Activated CD8-positive, alpha-beta memory T cell treated with anti-CD3 and anti-CD28 coated beads for 36 hours (primary cell): ENCODE measurements around the gene COX4I1. TPM values are rescaled to one million over a fixed set of nuclear protein-coding genes. Genes with fewer than 3 reads are reported as not detected.

Source experiments
- CTCF ChIA-PET: fragments of 350-600 bp; sonication (Branson Sonifier 250); formaldehyde crosslinking; loops from one replicate; lab custom pipeline; 2021; ENCODE audit warnings: antibody characterized with exemption; lab: Charles Lee
- POLR2A ChIA-PET: fragments of 350-600 bp; sonication (Branson Sonifier 250); formaldehyde crosslinking; loops from one replicate; lab custom pipeline; 2021; ENCODE audit warnings: antibody characterized with exemption; lab: Charles Lee
- total RNA-seq, 2 experiments: library from RNA; stranded (reverse); gene quantifications; one replicate each; pipeline ENCODE4 v1.2.3, GENCODE V29; 2021

COX4I1 gene
- 100 to 1,000 TPM; 451 to 479 TPM for total RNA-seq

DNA sequence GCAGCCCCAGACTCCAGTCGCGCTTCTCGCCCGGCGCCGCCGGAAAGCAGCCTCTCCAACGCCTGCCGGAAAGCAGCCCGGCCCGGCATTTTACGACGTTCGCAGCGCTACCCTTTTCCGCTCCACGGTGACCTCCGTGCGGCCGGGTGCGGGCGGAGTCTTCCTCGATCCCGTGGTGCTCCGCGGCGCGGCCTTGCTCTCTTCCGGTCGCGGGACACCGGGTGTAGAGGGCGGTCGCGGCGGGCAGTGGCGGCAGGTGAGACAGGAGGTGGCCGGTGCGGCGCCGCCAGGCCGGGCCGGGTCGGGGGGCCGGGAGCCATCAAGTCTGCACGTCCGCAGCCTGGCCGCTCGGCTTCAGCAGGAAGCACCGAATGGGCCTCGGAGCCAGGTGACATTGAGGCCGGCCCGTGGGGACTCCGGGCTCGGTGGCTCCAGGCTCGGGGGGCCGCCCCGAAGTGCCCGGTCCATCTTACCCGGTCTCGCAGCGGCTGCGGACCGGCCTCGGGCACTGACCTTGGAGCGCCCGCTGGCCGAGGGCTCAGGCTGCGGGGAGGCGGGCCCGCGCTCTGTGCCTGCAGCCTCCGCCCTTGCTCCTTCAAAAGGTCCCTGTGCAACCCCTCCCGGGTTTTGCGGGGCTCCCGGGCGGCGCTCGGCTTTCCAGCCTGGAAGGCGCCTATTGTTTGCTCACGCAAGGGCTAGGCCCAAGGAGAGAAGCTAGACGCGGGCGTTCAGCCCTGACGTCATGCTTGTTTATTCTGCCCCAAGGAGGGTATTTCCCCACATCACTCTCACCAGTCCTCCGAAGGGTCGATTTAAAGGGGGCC is at the start of gene COX4I1, which contains the start of gene EMC8:
TSS of gene COX4I1 (plus strand) at position 199 of the 824 bp plus-strand sequence. CDS start 1,511 bp downstream, outside the sequence.
TSS of gene EMC8 (minus strand) at position 48 of the 824 bp plus-strand sequence. CDS start 249 bp downstream, outside the sequence.
- CTCF ChIA-PET: interaction anchor here (1.0 kb wide), 1 partner anchor 11 kb away, joined by 3 read pairs; no protein-coding TSS in a partner anchor
- POLR2A ChIA-PET: no interaction called here

DNA sequence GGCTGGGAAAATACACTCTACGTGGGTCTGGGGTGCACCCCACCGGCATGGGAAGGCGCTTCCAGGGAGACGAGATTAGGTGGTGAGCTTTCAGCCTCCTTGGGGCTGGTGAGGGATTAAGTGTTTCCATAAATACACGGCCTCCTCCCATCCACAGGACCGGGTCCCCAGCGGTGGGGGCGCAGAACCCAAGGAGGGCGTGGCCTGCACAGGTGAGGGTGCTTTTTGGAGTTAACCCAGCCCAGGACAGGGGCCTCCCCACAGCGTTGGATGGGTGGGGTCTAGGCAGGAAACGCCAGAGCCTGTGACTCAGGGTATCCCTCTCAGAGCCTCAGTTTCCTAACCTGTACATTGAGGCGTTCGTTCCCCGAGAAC is 49.7 kb upstream of the COX4I1 start:
- ChIA-PET POLR2A (no interaction called here), CTCF (no interaction called here)

DNA sequence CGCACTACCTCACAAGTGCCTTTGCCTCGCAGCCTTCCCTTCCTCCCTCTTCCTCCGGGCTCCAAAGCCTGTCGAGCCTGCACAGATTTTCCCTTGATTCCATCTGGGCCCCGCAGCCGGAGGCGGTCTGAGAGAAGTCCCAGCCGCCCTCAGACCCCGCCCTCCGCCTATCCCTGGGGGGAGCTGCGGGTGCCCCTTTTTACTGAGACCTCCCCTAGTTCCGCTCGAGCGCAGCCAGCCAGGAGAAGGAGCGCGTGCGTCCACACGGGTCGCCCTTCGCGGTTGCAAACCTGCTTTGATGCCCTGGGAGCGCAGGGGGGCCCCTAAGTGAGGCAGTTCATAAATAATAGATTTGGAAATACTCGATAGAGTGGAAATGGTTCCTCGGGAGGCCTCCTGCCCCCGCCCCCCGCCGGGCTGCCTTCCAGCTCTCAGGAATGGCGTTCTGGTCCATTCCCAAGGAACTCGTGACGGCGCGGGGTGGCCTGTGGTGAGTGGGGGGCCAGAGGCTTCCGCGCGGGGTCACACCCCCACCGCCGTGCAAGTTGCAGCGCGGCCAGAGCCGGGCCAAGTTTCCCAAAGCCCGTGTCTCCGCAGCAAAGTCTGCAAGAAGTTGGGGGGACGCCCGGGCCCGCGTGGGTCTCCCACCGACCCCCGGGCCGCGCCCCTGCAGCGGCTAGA is 49.2 kb upstream of the COX4I1 start:
- CTCF ChIA-PET: no interaction called here

DNA sequence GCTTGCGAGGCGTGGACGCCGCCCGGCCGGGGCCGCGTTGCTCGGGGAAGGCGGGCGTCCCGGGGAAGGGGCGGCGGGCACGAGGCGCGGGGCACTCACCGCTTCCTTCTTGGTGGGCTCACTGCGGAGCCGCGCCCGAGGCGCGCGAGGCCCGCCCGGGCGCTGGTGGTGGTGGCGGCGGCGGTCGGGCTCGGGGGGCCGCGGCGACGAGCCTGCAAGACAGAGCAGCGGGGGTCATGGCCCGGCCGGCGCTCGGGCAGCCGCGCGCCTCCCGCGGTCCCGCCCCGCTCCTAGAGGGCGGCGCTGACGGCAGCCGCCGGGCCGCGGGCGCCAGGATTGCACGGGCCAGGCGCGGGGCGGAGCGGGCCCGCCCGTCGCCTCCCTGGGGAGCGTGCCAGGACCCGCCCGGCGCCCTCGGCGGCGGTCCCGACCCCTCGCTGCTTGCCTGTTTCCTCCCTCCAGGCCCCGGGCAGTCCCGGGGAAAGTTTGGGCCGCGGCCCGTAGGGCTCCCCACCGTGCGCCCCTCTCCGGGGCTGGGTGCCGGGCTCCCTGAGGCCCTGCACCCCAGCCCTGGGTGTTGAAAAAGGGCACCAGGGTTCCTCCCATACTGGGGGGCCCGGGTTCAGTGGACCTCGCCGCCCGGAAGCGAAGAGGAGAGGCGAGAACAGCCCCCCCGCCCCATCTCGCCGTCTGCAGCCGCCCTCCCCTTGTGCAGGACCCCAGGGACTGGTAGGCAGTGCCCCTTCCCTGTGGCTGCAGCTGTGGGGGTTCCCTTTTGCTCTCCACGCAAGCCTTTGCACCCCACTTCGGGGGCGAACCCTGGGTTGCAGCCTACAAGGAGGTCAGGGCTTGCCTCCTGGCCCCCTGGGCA is 48.4 kb upstream of the COX4I1 start, which contains the start of gene C16orf74:
TSS of gene C16orf74 (minus strand) at position 270 of the 871 bp plus-strand sequence. CDS start 15,879 bp downstream, outside the sequence.
- ChIA-PET CTCF (no interaction called here), POLR2A (no interaction called here)

More for the DNA sequence above, 49.2 kb upstream of the COX4I1 start:
- POLR2A ChIA-PET: no interaction called here

DNA sequence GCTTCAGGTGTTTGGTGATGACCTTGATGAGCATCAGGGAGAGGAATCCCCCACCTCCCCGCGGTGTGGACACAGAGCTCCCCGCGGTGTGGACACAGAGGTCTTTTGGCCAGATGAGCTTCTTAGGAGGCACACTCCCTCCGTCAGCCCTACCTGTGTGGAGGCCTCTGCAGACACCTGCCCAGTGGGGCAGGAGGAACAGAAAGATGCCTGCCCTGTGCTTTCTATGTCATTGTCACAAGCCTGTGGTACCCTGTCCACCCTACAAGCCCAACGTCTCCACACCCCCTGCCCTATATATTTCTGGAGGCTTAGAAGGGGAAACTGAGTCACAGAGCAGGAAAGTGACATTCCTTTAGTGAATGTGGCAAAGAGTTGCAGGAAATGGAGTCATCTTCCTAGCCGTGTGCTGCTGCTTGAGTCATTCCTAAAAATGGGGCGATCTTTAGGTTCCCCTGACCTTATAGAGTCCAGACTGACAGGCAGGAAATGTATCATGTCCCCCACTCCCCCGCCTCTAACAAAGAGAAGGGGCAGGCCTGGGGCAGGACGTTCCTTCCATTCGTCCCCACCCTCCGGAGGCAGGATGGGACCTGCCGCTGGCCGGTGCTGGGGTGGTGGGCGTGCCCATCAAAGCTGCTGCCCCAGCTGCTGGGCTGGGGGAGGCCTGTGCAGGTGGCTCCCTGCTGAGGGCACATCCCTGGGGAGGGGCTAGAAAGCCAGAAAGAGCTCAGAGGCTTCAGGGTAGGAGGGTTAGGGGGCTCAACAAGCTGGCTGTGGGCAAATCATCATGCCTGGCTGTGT is 47.6 kb upstream of the COX4I1 start:
- ChIA-PET CTCF (interaction anchor here (0.9 kb wide), 1 partner anchor 69 kb away, joined by 3 read pairs; no protein-coding TSS in a partner anchor), POLR2A (no interaction called here)

DNA sequence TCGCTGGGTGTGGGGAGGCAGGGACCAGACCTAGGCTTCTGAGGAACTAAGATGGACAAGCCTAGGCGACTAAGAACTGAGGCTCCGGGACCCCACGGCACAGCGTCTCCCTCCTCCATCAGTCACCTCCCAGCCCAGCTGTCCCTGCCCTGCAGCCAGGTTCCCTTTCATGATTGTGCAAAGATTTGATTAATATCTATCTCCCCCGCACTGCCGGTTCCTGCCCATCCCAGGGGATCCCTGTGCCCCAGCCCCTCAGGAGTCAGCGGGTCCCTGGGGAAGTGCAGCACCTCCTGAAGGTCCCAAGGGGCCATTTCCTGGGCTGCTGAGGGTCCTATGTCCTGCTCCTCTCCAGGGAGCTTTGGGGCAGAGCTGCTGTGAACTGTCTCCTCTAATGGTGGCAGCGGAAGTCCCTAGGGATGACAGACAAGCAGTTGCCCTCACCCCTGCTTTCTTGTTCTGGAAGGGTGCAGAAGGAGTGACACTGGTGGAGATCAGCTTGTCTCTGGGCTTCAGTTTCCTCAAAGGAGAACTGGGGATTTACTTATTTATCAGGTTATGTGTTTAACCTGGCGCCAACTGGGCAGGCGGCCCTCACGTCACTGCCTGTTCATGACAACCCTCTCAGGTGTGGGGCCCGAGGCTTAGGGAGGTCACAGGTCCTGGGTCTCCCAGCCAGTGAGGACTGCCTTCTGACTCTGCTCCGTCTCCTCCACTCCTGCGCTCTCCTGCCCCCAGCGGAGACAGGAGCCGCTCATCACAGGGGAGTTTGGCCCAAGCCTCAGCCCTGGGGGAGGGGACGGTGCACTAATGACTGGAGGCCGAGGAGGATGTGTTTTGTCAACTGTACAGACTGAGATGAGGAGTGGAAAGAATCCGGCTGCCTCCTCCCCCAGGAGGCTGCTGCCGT is 46.7 kb upstream of the COX4I1 start:
- CTCF ChIA-PET: interaction anchor here (0.9 kb wide), 1 partner anchor 69 kb away, joined by 3 read pairs; no protein-coding TSS in a partner anchor
- POLR2A ChIA-PET: no interaction called here

DNA sequence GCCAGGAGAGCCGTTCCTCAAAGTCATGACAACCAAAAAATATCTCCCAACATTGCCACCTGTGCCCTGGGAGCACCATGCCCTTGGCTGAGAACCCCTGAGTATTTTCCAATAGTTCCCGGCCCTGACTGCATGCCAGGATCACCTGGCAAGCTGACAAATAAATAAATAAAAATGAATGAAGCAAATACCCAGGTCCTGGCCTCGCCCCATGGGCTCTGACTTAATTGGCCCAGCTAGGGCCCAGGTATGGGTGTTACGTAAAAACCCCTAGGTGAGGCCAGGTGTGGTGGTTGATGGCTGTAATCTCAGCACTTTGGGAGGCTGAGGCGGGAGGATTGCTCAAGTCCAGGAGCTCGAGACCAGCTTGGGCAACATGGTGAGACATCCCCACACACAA is 45.9 kb upstream of the COX4I1 start:
- POLR2A ChIA-PET: no interaction called here
- CTCF ChIA-PET: no interaction called here

DNA sequence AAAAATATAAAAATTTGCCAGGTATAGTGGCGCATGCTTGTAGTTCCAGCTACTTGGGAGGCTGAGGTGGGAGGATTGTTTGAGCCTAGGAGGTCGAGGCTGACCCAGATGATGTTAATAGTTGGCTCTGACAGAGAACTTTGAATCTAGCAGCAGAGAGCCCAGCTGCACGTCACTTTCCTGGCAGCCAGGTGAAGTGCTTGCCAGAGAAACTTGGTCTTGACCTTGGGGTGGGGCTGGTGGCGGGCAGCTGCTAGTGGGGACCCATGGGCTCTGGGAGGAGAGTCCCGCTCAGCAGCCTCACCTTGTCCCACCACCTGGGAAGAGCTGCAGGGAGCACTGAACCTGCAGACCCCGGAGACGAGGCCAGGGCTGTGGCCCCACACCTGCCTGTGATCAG is 45.5 kb upstream of the COX4I1 start:
- CTCF ChIA-PET: no interaction called here
- POLR2A ChIA-PET: no interaction called here

DNA sequence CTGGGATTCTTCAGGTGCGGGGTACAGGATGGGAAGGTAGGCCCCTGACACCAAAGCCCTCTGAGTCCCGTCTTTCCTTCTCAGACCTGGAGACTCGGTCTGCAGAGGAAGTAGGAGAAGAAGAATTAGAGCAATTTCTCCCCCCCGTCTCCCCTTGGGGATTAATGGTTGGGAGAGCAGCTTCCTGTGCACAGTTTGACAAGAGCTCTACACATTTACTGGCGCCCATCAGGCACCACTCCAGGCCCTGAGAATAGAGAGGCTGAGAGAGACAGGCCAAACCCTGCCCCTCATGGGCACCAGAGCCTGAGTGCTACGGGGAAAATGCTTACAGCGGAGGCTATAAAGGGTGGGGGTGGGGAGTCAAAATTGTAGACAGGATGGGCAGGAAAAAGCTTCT is 45.1 kb upstream of the COX4I1 start:
- POLR2A ChIA-PET: no interaction called here
- CTCF ChIA-PET: no interaction called here

DNA sequence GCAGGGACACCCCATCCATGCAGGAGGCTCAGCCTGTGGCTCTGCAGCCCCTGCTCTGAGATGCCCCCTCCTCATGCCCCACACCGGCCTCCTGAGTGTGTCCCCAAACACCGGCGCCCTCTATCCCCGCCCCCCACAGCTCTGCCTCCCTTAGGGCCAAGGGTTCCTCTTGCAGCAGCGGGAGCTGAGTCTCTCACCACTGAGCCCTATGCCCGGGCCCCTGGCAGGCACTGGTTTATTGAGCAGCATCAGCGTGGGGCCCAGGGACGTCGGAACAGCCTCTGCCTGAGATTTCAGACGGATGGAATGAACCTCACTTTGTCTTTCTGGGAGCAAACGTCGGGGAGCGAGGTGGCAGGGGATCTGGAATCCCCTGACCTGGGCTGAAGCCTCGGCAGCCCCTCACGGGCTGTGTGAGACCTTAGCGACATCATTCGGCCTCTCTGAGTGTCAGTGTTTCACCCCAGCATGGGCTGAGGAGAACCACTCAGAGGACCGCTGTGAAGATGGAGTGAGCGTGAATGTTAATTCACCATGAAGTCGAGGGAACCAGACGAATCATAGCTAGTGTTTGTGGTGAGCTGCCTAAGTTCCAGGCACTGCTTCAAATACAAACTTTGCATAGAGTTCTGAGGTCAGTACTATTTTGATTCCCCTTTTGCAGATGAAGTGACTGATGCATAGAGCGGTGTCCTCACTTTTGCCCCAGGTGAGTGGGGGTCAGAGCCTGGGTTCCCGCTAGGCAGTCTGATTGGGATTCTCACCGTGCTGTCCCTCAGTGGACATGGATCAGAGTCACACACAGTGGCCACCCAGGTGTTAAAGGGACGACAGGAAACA is 43.3 kb upstream of the COX4I1 start:
- POLR2A ChIA-PET: no interaction called here
- CTCF ChIA-PET: no interaction called here

DNA sequence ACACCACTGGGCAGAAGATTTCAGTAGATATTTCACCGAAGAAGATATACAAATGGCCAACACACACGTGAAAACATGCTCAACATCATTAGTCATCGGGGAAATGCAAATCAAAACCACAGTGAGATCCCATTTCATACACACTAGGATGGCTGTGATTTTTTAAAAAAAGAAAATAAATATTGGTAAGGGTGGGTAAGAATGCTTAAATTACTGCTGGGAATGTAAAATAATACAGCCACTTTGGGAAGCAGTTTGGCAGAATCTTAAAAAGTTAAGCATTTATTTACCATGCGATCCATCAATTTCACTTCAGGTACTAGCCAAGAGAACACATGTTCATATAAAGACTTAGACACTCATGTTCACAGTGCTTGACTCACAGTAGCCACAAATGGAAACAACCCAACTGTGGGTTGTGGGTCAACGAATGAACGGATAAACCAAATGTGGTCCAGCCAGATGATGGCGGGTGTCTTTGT is 42.1 kb upstream of the COX4I1 start:
- ChIA-PET CTCF (no interaction called here), POLR2A (interaction anchor here (0.6 kb wide), 1 partner anchor 144 kb away, joined by 3 read pairs; the partner anchor contains the start of gene GSE1)

DNA sequence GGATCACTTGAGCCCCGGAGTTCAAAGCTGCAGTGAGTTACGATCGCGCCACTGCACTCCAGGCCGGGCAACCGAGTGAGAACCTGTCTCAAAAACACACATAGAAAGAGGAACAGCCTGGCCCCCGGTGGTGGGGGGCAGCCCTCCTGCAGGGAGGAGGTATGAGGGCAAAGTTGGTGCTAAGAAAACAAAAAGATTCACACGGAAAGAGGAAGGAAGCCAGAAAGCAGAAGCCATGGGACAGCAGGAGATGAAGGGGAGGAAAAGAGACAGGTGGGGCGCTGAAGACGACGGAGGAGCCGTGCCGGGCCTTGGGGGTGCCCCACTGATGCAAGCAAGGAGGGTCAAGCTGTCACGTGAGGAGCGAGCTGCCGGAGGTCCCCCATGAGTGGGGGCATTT is 40.4 kb upstream of the COX4I1 start:
- CTCF ChIA-PET: no interaction called here
- POLR2A ChIA-PET: no interaction called here

DNA sequence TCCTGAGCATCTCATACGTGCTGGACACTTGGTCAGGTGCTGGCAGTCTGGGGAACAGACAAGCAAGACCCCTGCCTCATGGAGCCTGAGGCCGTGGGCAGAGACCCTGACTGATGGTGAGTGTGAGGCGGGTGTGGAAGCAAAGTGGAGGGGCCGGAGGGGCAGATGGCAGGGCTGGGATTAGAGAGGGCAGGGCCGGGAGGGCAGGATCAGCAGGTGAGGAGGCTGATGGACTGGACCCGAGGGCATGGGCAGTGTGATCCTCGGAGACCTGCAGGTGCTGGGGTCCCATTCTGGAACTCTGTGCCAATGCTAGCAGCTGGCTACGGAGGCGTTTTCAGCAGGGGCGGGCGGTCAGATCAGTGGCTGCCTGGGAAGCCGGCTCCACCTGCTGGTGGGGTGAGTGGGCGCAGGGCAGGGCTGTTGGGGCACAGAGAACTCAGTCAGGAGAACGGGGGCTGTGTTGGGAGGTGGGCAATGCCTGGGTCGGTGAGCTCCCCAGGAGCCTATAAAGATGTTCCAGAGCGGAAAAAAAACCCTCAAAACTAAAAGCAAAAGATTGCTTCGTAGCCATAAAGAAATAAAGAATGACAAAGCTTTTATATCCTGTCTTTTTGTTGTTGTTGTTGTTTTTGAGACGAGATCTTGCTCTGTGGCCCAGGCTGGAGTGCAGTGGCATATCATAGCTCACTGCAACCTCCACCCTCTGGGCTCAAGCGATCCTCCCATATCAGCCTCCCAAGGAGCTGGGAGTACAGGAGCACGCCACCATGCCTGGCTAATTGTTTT is 39.7 kb upstream of the COX4I1 start:
- POLR2A ChIA-PET: no interaction called here
- CTCF ChIA-PET: no interaction called here

DNA sequence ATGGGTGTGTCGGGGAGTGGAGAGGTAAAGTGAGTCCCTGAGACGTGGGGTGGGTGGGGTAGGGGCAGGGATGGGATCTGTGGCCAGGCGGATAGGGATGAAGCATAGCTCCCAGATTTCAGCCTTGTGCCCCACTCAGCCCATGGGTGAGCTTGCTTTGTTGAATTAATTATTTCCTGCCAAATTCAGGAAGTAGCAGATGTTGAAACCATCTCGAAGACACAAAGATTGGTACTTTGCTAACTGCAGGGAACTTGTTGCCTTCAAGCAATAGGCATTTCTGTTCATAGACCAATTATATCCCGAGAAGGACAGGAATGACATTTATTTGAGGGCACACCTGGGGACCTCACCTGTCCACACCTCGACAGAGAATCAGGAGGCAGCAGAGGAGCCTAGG is 37.6 kb upstream of the COX4I1 start:
- CTCF ChIA-PET: interaction anchor here (0.7 to 0.8 kb wide), 2 partner anchors 11 to 44 kb away, joined by 3 read pairs; no protein-coding TSS in a partner anchor
- POLR2A ChIA-PET: no interaction called here

DNA sequence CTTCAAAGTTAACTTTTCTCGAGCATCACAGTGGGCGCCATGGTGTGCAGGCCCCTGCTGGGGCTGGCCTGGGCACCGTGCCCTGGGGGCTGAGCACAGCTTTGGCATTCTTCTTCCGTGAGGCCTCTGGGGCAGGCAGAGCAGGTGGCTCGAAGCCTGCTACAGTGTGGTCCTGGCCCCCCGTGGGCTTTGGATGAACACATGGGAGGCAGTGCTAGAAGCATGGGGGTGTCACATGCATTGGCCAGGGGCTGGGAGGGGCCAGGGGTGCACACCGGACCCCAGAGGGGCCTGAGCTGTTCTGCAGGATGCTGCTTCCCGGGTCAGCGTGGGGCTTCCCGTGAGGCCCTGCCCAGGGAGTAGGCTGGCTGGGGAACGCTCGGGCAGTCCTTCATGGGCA is 36.5 kb upstream of the COX4I1 start:
- POLR2A ChIA-PET: no interaction called here
- CTCF ChIA-PET: no interaction called here

DNA sequence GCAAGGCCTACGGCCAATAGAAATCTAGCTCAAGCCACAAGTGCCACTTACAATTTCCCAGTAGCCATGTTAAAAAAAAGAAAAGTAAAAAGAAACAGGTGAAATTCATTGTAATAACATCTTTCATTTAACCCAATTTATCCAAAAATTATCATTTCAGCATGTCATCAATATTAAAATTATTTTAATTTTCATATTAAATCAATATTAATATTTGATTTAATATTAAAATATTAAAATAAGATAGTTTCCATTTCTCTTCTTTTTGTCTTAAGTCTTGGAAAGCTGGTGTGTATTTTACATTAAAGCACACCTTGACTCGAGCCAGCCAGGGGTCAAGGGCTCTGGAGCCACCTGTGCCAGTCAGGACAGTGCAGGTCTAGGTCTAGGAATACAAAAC is 35.9 kb upstream of the COX4I1 start:
- POLR2A ChIA-PET: interaction anchor here (0.7 kb wide), 1 partner anchor 58 kb away, joined by 9 read pairs; no protein-coding TSS in a partner anchor
- CTCF ChIA-PET: no interaction called here
